MCF 10A (cell line): ENCODE data around the gene OR7A5. TPM values are rescaled to one million over a fixed set of nuclear protein-coding genes. Genes with fewer than 3 reads are reported as not detected.

Source experiments
- BruUV-seq: library from RNA; stranded (reverse); fragments of 400-500 nt; replicated peaks from 2 replicates; lab custom pipeline; 2021; lab: Mats Ljungman, UMichigan
- CTCF ChIA-PET: fragments of 300-600 bp; sonication (Branson Sonifier 250); formaldehyde crosslinking; extraction: SDS; loops from one replicate; lab custom pipeline; 2021; ENCODE audit warnings: antibody characterized with exemption, inconsistent platforms; lab: Yijun Ruan, JAX
- POLR2A ChIA-PET: fragments of 300-600, 350-650 bp; sonication (Branson Sonifier 250); formaldehyde crosslinking; extraction: SDS; loops from one replicate; lab custom pipeline; 2020; ENCODE audit warnings: antibody characterized with exemption, inconsistent platforms; lab: Yijun Ruan, JAX
- DNase-seq: peaks from one replicate; pipeline ENCODE4 v3.0.0-alpha.2; 2018; ENCODE audit not compliant: unreplicated experiment
- H3K27ac Mint-ChIP-seq: one replicate; pipeline ENCODE4 v1.8.0; 2022; ENCODE audit warnings: mild to moderate bottlenecking, low read depth, mixed read lengths; ENCODE audit not compliant: unreplicated experiment
- H3K27me3 Mint-ChIP-seq: one replicate; pipeline ENCODE4 v1.8.0; 2022; ENCODE audit warnings: mixed read lengths; ENCODE audit not compliant: insufficient read depth, unreplicated experiment
- H3K36me3 Mint-ChIP-seq: one replicate; pipeline ENCODE4 v1.8.0; 2022; ENCODE audit warnings: mild to moderate bottlenecking, moderate library complexity, mixed read lengths; ENCODE audit not compliant: insufficient read depth, unreplicated experiment
- H3K4me1 Mint-ChIP-seq: one replicate; pipeline ENCODE4 v1.8.0; 2022; ENCODE audit warnings: mixed read lengths; ENCODE audit not compliant: insufficient read depth, unreplicated experiment
- H3K4me3 Mint-ChIP-seq: one replicate; pipeline ENCODE4 v1.8.0; 2022; ENCODE audit warnings: mild to moderate bottlenecking, moderate library complexity, mixed read lengths; ENCODE audit not compliant: unreplicated experiment
- H3K9me3 Mint-ChIP-seq: one replicate; pipeline ENCODE4 v1.8.0; 2022; ENCODE audit warnings: mixed read lengths; ENCODE audit not compliant: unreplicated experiment
- intact Hi-C: fragments of 100-400 bp; cut with micrococcal nuclease; formaldehyde crosslinking; loops from 2 replicates; pipeline ENCODE4 v1.14.1; 2022
- total RNA-seq: library from RNA; stranded (reverse); gene quantifications from 2 replicates; pipeline ENCODE4 v1.2.3, GENCODE V29; 2022
- TF ChIP-seq, protein P1 (sequence below): fragments of 200-600 bp; IDR thresholded peaks from one replicate; pipeline ENCODE4 v1.8.0; 2022; ENCODE audit warnings: antibody characterized with exemption, mild to moderate bottlenecking; ENCODE audit not compliant: unreplicated experiment

The OR7A5 gene
- total RNA-seq, 1 experiment from 2014 or later, result not detected

DNA sequence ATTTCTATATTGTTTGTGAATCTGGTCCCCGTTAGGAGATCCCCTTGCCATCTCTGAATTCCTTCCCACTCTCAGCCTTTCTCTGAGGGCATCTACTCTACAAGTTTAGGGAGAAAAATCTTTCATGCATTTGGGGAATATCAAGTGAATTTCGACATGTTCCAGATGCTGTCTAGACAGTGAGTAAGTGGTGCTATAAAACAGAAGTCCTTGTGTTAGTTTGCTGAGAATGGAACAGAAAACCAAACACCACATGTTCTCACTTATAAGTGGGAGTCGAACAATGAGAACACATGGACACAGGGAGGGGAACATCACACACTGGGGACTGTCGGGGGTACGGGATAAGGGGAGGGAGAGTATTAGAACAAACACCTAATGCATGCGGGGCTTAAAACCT is 8.6 kb upstream of the OR7A5 start:
- POLR2A ChIA-PET, result no interaction called here
- Mint-ChIP-seq H3K4me3 (no peak overlapping the region), H3K36me3 (no peaks in the 10 kb centered on the region), H3K9me3 (no peaks in the 10 kb centered on the region), H3K27ac (no peak overlapping the region), H3K4me1 (peaks cover 5% of the 10 kb centered on the region), H3K27me3 (peaks cover 28% of the 10 kb centered on the region)
- intact Hi-C loops, result no loop called here
- CTCF ChIA-PET, result no interaction called here
- BruUV-seq, result no TSS peak
- no peak for DNase-seq
- TF ChIP-seq, protein P1, sequence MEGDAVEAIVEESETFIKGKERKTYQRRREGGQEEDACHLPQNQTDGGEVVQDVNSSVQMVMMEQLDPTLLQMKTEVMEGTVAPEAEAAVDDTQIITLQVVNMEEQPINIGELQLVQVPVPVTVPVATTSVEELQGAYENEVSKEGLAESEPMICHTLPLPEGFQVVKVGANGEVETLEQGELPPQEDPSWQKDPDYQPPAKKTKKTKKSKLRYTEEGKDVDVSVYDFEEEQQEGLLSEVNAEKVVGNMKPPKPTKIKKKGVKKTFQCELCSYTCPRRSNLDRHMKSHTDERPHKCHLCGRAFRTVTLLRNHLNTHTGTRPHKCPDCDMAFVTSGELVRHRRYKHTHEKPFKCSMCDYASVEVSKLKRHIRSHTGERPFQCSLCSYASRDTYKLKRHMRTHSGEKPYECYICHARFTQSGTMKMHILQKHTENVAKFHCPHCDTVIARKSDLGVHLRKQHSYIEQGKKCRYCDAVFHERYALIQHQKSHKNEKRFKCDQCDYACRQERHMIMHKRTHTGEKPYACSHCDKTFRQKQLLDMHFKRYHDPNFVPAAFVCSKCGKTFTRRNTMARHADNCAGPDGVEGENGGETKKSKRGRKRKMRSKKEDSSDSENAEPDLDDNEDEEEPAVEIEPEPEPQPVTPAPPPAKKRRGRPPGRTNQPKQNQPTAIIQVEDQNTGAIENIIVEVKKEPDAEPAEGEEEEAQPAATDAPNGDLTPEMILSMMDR, result no peak

DNA sequence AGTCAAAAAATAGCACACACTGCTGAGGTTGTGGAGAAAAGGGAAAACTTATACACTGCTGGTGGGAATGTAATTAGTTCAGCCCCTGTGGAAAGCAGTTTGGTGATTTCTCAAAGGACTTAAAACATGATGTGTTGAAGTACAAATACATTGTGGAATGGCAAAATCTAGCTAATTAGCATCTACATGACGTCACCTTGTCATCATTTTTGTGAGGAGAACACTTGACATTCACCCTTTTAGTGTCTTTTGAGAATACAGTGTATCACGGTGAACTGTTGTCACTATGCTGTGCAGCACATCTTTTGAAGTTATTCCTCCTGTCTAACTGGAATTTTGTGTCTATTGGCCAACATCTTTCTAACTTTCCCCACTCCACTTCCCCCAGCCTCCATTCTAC is 8.2 kb upstream of the OR7A5 start:
- Mint-ChIP-seq H3K27me3 (peaks cover 24% of the 10 kb centered on the region), H3K36me3 (no peaks in the 10 kb centered on the region), H3K4me3 (no peak overlapping the region), H3K9me3 (no peaks in the 10 kb centered on the region), H3K27ac (no peak overlapping the region), H3K4me1 (peaks cover 5% of the 10 kb centered on the region)
- DNase-seq, result no peak
- CTCF ChIA-PET, result no interaction called here
- intact Hi-C loops, result no loop called here
- BruUV-seq, result no TSS peak
- TF ChIP-seq, protein P1, result no peak
- POLR2A ChIA-PET, result no interaction called here

DNA sequence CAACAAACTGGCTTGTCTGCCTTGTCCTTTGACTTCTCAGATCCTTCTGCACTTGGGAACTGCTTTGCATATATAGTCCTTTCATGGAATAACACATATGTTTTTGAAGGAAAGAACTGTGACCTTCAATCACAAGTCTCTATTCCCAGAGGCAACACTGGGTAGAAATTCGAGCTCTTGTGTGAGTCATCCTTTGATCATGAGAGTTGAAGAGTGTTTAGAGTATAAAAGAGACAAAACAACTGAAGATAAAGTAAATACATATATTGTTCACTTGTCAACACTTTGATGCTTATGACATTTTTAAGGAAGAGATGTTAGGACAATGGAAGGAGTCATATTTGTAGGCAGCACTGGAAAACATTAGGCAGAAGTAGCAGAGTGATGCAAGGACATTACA is 5.2 kb upstream of the OR7A5 start:
- Mint-ChIP-seq H3K9me3 (no peaks in the 10 kb centered on the region), H3K4me1 (peaks cover 5% of the 10 kb centered on the region), H3K27me3 (peaks cover 17% of the 10 kb centered on the region), H3K27ac (no peak overlapping the region), H3K4me3 (no peak overlapping the region), H3K36me3 (no peaks in the 10 kb centered on the region)
- peak; percentile 6 for DNase-seq
- TF ChIP-seq, protein P1, result no peak
- ChIA-PET POLR2A (interaction anchor here (0.6 kb wide), 1 partner anchor 152 kb away, joined by 3 read pairs; no protein-coding TSS in a partner anchor), CTCF (no interaction called here)
- intact Hi-C loops, result no loop called here
- no TSS peak for BruUV-seq

DNA sequence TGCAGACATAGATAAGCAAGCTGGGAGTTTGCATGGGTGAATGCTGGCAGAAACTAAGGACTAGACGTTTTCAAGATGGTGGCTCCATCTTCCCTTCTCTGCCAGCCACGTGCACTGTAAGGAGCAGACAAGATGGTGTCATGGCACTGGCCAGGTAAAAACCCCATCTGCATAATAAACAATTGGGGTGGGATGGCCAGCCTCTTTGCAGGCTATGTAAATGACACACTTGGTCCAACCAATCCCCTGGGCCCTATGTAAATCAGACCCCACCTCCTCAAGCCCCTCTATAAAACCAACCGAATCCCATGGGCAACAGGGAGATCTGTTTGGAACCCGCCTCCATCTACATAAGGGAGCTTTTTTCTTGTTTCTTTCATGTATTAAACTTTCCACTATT is 2.4 kb upstream of the OR7A5 start:
- no TSS peak for BruUV-seq
- intact Hi-C loops, result no loop called here
- Mint-ChIP-seq H3K27ac (no peak overlapping the region), H3K9me3 (no peaks in the 10 kb centered on the region), H3K36me3 (no peaks in the 10 kb centered on the region), H3K4me3 (no peak overlapping the region), H3K27me3 (no peaks in the 10 kb centered on the region), H3K4me1 (peaks cover 10% of the 10 kb centered on the region)
- ChIA-PET POLR2A (no interaction called here), CTCF (interaction anchor here (0.6 to 0.8 kb wide), 2 partner anchors 8 to 17 kb away, joined by 3 read pairs; no protein-coding TSS in a partner anchor)
- no peak for DNase-seq
- TF ChIP-seq, protein P1, result no peak
